Heart left ventricle (tissue), 13 donors: ENCODE data around the gene CALHM3.

Source experiments
- POLR2A ChIP-seq, 2 donors: fragments of 450-650 bp; IDR thresholded peaks; one replicate each; pipeline ENCODE4 v1.6.1; 2017; ENCODE audit warnings: antibody characterized with exemption in 2 of 2, mild to moderate bottlenecking in 2 of 2, moderate library complexity in 2 of 2
- TF ChIP-seq, protein P1 (sequence below), 12 donors: fragments of 200-600 bp; sonication (generic) in 4 of 12; IDR thresholded peaks; one replicate each; pipeline versions ENCODE4 v1.5.0 to v1.8.0; 2018 to 2022; ENCODE audit warnings: antibody characterized with exemption in 12 of 12, mild to moderate bottlenecking in 5 of 12
- donor health status: ischemic (EF 13 %, LVEDD 7.1; RV severe dilation, severe dysfunction).
- donor health status: DM: no; HTN: yes; CAD: no.
- donor health status: DM: no; HTN: no; CAD: no.
- donor health status: ischemic (EF 25% LVEDD 6.9; RV normal size, moderate dysfunction).
- donor health status: ischemic (EF 25% LVEDD 5.7; RV mildly dilated, moderate dysfunction).
- donor health status: ischemic (EF 35%, LVEDD 5.7; RV mildly dilated, moderate dysfunction).
- donor health status: nonischemic (EF 11% LVEDD 7.7; RV severe dilation, severe dysfunction).
- donor health status: DM: yes; HTN: yes; CAD: no.
- donor health status: PGD.
- donor health status: ischemic (EF 29% LVEDD 5.4; RV normal size, mild dysfunction).
- donor health status: nonischemic (EF 23%, LVEDD 6.1; RV moderate dilation, normal function).

DNA sequence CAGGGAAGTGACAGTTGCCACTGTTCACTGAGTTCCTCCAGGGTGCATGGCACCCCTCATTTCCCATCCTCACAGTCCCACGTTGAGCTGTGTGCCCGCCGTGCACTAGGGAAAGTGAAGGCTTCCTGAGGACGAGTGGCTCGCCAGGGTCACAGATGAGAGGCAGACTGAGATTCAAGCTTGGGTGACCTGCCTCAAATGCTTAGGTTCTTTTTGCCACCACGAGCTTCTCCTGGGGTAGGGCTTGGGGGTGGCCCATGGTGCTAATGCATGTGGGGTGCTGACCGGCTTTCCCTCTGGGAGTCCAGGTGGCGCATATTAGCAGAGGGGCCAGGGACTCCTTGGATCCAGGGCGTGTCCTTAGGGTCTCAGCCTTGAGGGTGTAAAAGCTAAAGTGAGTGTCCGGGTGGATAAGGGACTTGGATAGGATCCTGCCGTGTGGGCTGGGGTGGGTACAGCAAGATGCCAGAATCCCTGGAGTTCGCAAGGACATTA lies 28.8 kb downstream of the CALHM3 start:
- TF ChIP-seq, protein P1, sequence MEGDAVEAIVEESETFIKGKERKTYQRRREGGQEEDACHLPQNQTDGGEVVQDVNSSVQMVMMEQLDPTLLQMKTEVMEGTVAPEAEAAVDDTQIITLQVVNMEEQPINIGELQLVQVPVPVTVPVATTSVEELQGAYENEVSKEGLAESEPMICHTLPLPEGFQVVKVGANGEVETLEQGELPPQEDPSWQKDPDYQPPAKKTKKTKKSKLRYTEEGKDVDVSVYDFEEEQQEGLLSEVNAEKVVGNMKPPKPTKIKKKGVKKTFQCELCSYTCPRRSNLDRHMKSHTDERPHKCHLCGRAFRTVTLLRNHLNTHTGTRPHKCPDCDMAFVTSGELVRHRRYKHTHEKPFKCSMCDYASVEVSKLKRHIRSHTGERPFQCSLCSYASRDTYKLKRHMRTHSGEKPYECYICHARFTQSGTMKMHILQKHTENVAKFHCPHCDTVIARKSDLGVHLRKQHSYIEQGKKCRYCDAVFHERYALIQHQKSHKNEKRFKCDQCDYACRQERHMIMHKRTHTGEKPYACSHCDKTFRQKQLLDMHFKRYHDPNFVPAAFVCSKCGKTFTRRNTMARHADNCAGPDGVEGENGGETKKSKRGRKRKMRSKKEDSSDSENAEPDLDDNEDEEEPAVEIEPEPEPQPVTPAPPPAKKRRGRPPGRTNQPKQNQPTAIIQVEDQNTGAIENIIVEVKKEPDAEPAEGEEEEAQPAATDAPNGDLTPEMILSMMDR (IDR thresholded peaks at IDR 0.05): no peak
- no peak for TF ChIP-seq POLR2A (IDR thresholded peaks at IDR 0.05)
